Fibroblast of skin of scalp (primary cell): ENCODE measurements around the gene TCF3.

Source experiments
- DNase-seq: peaks from one replicate; pipeline ENCODE4 v3.0.0-alpha.2; 2013

The TCF3 gene

DNA sequence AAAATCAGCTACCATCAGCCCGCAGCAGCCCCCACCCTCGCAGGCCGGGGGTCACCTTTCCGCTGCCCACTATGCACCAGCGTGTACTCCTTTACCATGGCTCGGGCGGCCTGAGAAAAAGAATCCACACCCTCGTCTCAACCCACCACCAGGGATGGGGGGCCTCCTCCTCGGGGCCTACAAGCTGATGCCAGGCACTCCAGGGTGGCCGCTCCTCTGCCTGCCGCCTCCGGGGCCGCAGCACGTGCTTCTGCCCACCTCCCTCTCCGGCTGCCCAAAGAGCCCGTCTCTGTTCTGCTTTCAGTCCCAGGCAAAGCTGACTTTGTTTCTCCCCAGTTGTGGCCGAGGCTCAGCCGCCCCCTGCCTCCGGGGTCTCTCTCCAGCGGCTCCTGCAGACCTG, 73.2 kb downstream of the TCF3 start:
- DNase-seq, result no peak

GRCh38 chr19:1577929-1578618, 74.3 kb downstream of the TCF3 start:
- no peak for DNase-seq

DNA sequence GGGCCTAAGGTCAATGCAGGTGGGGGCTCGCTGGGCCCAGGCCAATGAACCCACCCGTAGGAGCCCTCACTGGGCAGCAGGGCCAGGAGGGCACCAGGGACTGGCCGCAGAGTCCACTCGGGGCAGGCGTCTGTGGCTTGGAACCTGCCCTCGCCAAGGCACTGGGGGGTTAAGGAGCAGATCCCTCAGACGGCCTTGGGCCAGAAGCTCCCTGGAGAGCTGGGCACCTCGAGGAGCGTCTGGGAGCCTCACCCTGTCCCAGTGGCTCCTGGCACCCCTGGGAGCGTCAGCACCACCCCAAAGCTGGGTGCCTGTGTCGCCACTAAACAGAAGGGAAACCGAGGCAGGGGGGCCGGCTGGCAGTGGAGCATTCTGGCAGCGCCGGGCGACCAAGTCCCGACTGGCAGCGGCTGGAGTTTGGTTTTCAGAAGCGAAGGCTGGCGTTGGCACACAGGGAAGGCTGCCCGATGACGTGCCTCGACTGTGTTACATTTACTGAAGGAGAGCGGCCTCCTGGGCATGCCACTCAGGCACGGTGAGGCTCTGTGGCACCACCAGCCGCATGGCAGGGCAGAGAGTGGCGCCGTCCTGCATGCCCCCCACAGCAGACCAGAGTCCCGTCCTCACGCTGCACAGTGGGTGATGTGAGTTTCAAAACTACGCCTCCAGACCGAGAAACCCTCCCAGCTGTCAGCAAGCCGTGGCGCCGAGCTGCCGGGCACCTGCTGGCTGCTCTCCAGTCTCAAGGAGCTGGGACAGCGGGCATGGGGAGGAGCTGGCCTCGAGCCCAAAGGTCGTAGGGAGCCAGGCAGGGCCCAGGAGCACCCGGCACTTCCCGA, 75.1 kb downstream of the TCF3 start:
- no peak for DNase-seq

GRCh38 chr19:1576242-1577089, 75.9 kb downstream of the TCF3 start:
- no peak for DNase-seq

DNA sequence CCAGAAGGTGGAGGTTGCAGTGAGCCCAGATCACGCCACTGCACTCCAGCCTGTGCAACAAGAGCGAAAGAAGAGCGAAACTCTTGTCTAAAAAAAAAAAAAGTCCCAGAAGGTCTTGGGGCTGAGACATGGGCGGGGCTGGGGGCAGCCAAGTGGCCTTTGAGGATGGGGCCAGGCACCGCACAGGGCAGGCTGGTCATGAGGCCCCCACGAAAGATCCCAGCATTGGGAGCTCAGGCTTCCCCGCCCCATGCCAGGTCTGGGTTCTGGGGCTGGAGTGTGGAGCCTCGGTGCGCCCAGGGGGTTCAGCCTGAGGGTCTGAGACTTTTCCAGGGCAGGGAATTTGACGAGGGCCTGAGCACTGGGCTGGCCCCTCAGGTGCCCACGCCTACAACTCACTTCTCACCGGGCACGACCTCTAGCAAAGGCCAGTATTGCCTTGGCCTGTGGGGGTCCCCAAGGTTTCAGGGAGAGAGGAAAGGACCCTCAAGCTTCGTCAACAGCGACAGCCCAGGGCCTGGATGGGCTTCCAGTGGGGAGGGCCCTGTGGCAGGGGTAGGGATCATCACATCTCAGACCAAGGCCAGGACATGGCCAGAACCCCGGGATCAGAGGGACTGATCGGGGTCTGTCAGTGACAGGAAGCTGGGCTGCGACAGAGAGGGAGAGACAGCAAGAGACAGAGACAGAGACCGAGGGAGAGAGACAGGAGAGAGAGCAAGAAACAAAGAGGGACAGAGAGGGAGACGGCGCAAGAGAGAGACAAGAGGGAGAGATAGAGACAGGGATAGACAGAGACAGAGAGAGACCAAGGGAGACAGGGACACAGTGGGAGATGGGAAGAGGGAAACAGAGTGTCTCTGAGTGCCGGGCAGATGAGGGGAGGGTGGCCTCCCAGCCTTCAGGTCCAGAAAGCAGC, 76.8 kb downstream of the TCF3 start:
- DNase-seq, result no peak

DNA sequence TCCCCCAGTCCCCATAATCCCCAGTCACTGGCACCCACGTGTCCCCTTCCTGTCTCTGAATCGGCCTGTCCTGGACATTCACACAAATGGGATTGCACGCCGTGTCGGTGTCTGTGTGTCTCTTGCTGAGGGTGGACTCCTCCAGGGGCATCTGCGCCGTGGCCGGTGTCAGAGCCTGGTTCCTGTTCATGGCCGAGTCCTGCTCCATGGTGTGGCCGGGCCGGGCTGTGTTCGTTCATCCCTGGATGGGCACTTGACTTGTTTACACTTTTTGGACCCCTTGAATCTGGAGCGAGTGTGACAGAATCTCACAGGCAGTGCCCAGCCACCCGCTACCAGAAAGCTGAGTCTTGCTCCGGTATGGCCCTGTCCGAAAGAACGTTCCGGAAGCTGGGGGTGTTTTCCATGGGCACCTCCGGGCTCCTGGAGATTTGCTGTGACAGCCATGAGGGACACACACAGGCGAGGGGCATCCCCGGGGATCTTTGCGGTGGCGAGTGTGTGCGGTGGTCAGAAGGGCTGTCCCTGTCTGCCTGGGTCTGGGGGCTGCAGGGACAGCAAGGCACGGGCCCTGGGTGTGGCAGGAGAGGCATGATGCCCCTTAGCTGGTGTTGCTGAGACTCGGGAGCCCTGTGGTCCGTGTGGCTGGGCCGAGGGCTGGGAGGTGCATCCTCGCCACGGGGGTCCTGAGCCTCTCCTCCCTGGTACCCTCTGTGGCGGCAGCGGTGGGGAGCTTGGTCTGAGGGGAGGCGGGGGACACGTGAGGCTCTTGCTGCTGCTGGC, 77.9 kb downstream of the TCF3 start:
- DNase-seq, result no peak

- no peak for DNase-seq
Observed at GRCh38 chr19:1572795-1573194, 79.6 kb downstream of the TCF3 start.

GRCh38 chr19:1571358-1571757, 81.1 kb downstream of the TCF3 start:
- DNase-seq, result no peak

GRCh38 chr19:1570836-1571235, 81.6 kb downstream of the TCF3 start:
- no peak for DNase-seq

DNA sequence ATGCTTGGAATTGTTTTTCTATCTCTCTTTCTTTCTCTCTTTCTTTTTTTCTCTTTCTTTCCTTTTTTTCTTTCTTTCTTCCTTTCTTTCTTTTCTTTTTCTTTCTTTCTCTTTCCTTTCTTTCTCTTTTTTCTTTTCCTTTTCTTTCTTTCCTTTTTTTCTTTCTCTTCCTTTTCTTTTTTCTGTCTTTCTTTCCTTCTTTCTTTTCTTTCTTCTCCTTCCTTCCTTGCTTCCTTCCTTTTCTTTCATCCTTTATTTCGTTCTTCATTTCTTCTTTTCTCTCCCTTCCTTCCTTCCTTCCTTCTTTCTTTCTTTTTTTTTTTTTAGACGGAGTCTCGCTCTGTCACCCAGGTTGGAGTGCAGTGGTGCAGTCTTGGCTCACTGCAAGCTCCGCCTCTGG, 82.4 kb downstream of the TCF3 start:
- no peak for DNase-seq

DNA sequence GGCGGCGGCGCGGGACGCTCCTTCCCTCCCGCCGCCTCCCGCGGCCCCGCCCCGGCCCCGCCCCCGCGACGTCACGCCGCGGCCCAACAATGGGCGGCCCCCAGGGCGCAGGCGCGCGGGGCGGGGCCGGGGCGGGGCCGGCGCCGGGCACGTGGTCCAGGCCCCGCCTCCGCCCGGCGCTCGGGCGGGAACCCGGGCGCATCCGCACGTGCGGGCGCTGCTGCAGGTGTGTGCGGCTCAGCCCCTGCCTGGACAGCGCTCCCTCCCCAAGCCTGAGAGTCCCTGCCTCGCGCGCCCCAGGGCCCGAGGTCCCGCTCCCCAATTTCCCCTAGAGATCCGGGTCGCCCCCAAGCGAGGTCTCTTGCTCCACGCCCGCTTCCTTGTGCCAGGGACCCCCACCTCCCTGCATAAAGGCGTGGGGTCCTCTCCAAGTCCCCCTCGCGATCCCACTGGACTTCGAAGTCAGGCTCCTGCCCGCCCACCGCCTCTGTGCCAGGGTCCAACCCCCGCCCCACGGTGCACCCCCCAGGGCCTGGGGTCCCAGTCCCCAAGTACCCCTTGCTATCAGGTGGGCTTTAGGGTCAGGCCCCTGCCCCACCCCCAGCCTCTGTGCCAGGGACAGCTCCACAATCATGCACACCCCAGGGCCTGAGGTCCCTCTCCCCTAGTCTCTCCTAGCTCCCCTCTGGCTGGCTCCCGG, 83.9 kb downstream of the TCF3 start, which contains the start of gene MEX3D:
TSS of gene MEX3D (minus strand) at position 6 of the 700 bp plus-strand sequence. CDS start 267 bp downstream, outside the sequence.
- peak; percentile 85 for DNase-seq

GRCh38 chr19:1567848-1568227, 84.6 kb downstream of the TCF3 start:
- no peak for DNase-seq

DNA sequence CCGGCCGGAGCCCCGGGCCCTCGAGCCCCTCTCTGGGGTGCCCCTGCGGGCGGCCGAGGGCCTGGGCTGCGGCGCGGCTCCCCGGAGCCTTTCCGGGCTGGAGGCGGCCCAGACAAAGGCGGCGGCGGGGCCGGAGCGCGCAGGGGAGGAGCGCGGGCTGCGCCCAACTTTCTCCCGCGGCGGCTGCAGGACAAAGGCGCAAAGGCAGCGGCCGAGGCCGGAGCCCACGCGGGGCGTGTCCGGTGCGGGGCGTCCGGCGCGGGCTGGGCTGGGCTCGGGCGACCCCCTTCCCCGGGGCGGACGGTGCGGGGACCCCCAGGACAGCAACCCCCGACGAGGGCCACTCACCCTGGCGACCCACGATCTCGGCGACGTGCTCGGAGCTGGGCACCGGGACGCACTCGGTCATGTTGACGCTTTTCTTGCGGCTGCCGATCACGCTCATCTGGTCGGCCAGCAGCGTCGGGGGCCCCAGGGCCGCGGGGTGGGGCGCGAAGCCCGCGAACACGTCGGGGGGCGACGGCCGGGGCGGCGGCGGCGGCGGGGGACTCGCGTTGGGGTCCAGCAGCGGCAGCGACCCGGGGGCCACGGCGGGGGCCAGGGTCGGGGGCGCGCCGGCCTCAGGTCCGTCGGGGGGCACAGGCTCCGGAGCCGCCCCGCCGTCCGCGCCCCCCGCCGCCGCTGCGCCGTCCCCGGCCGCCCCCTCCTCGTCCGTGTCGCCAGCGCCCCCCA, 85.1 kb downstream of the TCF3 start:
- no peak for DNase-seq

GRCh38 chr19:1566392-1567115, 85.9 kb downstream of the TCF3 start:
- peak; percentile 85 for DNase-seq

GRCh38 chr19:1563251-1563650, 89.2 kb downstream of the TCF3 start:
- DNase-seq, result no peak

DNA sequence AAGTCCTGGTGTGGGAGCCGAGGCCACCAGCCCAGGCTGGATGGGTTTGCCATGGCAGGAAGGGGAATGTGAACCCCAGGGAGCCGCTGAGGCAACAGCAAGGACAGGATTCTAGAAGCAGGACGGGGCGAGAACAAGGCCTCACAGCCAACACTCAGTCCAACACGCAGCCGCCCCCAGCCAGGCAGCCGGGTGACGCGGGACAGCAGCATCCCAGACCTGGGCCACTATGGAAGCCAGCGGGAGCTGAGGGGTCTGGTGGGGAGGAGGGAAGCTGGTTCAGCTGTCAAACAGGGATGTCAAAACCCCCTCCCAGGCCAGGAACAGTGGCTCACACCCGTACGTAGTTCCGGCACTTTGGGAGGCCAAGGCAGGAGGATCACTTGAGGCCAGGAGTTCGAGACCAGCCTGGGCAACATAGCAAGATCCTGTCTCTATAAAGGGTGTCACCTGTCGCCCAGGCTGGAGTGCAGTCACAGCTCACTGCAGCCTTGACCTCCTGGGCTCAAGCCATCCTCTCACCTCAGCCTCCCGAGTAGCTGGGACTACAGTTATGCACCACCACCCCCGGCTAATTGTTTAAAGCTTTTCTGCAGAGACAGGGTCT, 91.1 kb downstream of the TCF3 start:
- no peak for DNase-seq

GRCh38 chr19:1560286-1560882, 92.0 kb downstream of the TCF3 start:
- no peak for DNase-seq
